K562 (cell line): ENCODE results near the gene NUP214. TPM values are rescaled to one million over a fixed set of nuclear protein-coding genes. Genes with fewer than 3 reads are reported as not detected.
"Not testable (repeated sequence)": the region's sequence is repeated elsewhere in the genome, so short reads cannot be mapped to it uniquely, and the experiment has no call there.

ENCODE experiments used
- ATAC-seq: fragments of 200-7000 bp; cut with Tn5 transposase; 3 replicates; pipeline ENCODE4 v1.9.1; 2020; ENCODE audit warnings: moderate library complexity
- BruUV-seq: library from RNA; stranded (reverse); fragments of 400-500 nt; replicated peaks from 2 replicates; lab custom pipeline; 2021; lab: Mats Ljungman, UMichigan
- CTCF ChIA-PET: fragments of 300-600 bp; formaldehyde crosslinking; extraction: SDS; loops from one replicate; lab custom pipeline; 2021; ENCODE audit warnings: low intra/inter-chr PET ratio; lab: Yijun Ruan, JAX
- POLR2A ChIA-PET: fragments of 300-600, 350-650 bp; sonication (Branson Sonifier 250); formaldehyde crosslinking; extraction: SDS; loops from one replicate; lab custom pipeline; 2021; ENCODE audit warnings: antibody characterized with exemption, inconsistent platforms; lab: Yijun Ruan, JAX
- DNase-seq, 4 experiments: peaks; one replicate each; pipeline versions ENCODE4 v3.0.0 to v3.0.0-alpha.2; 2011 to 2018; ENCODE audit warnings: low spot score in 3 of 4, mixed read lengths in 3 of 4; ENCODE audit errors: extremely low read depth in 1 of 4
- FAIRE-seq: peaks from 2 replicates; lab custom pipeline; 2011; peaks lifted over from hg19 to GRCh38; lab: Jason Lieb, UNC
- H2AFZ ChIP-seq: 2 replicates; pipeline ENCODE4 v1.6.0; 2011; ENCODE audit warnings: low read depth, low read length, control low read depth, inconsistent platforms
- H3K27ac ChIP-seq: fragments of 200-600 bp; 3 replicates; pipeline ENCODE4 v1.8.0; 2011; ENCODE audit warnings: low read depth, mild to moderate bottlenecking, control low read depth, inconsistent platforms, low read length, moderate library complexity, mixed read lengths; ENCODE audit errors: extremely low read depth
- H3K27me3 ChIP-seq, 2 experiments: fragments of 300-600 bp in 1 of 2; 2 replicates in 1 of 2; 3 replicates in 1 of 2; pipeline versions ENCODE4 v1.6.0 to v1.8.0; 2011; ENCODE audit warnings: inconsistent platforms in 2 of 2, low read length in 2 of 2, mild to moderate bottlenecking in 1 of 2, mixed read lengths in 1 of 2, moderate library complexity in 1 of 2; ENCODE audit not compliant: control insufficient read depth in 2 of 2, insufficient read depth in 2 of 2
- H3K36me3 ChIP-seq: fragments of 300-600 bp; 3 replicates; pipeline ENCODE4 v1.8.0; 2011; ENCODE audit warnings: mild to moderate bottlenecking, low read length, inconsistent platforms; ENCODE audit not compliant: control insufficient read depth, insufficient read depth
- H3K4me1 ChIP-seq, 2 experiments: fragments of 200-600 bp in 1 of 2; replicated peaks in 1 of 2; 2 replicates in 1 of 2; 3 replicates in 1 of 2; pipeline versions ENCODE4 v1.5.1 to v1.8.0; 2011; ENCODE audit warnings: inconsistent platforms in 2 of 2, low read length in 2 of 2, mild to moderate bottlenecking in 1 of 2, mixed read lengths in 1 of 2, moderate library complexity in 1 of 2; ENCODE audit not compliant: control insufficient read depth in 2 of 2, insufficient read depth in 2 of 2
- H3K4me2 ChIP-seq: 2 replicates; pipeline ENCODE4 v1.6.1; 2011; ENCODE audit warnings: low read length, control low read depth, inconsistent platforms, mixed read lengths; ENCODE audit not compliant: insufficient read depth
- H3K4me3 ChIP-seq: fragments of 200-600 bp; sonication (generic), shearing (Covaris generic); 2 replicates; pipeline ENCODE4 v1.5.1; 2016; ENCODE audit warnings: control low read depth, inconsistent platforms
- H3K79me2 ChIP-seq: fragments of 200-600 bp; 3 replicates; pipeline ENCODE4 v1.8.0; 2011; ENCODE audit warnings: low read length, inconsistent platforms; ENCODE audit not compliant: control insufficient read depth, insufficient read depth
- H3K9ac ChIP-seq, 2 experiments: 2 replicates each; pipeline versions ENCODE4 v1.6.0 to v1.6.1; 2011; ENCODE audit warnings: low read depth in 2 of 2, low read length in 2 of 2, control low read depth in 1 of 2, inconsistent platforms in 1 of 2, mild to moderate bottlenecking in 1 of 2, mixed read lengths in 1 of 2; ENCODE audit not compliant: insufficient read depth in 1 of 2
- H3K9me1 ChIP-seq: one replicate; pipeline ENCODE4 v1.6.0; 2011; ENCODE audit warnings: inconsistent platforms, mild to moderate bottlenecking, low read length, moderate library complexity; ENCODE audit not compliant: control insufficient read depth, insufficient read depth
- H3K9me3 ChIP-seq: replicated peaks from 2 replicates; pipeline ENCODE4 v1.5.1; 2011; ENCODE audit warnings: low read depth, low read length, inconsistent platforms; ENCODE audit not compliant: control insufficient read depth, insufficient read depth
- H4K20me1 ChIP-seq: replicated peaks from 2 replicates; pipeline ENCODE4 v1.6.1; 2011; ENCODE audit warnings: low read length, inconsistent platforms, mixed read lengths; ENCODE audit not compliant: control insufficient read depth, insufficient read depth
- CHD2 ChIP-seq: IDR thresholded peaks from 2 replicates; pipeline ENCODE4 v1.6.1; 2011; ENCODE audit warnings: low read depth, low read length
- GABPB1 ChIP-seq: sonication (generic); formaldehyde crosslinking; IDR thresholded peaks from 2 replicates; pipeline ENCODE4 v1.8.0; 2022; ENCODE audit warnings: mild to moderate bottlenecking, missing genetic modification reagents
- HDAC3 ChIP-seq: fragments of 450-650 bp; IDR thresholded peaks from 2 replicates; pipeline ENCODE4 v1.6.1; 2018; ENCODE audit warnings: borderline replicate concordance, mild to moderate bottlenecking, moderate library complexity; ENCODE audit not compliant: partially characterized antibody
- KLF1 ChIP-seq: fragments of 450-650 bp; IDR thresholded peaks from 2 replicates; pipeline ENCODE4 v1.6.1; 2016; ENCODE audit warnings: missing genetic modification characterization, missing compliant biosample characterization
- WGBS: fragments of 100-300 bp; shearing (Covaris generic); methylation state at CpG from one replicate; pipeline ENCODE4 v1.1.6; 2016; ENCODE audit warnings: low coverage, mixed read lengths; ENCODE audit not compliant: insufficient coverage; ENCODE audit errors: missing lambda C conversion rate; 5-methylcytosine and 5-hydroxymethylcytosine counted together
- in situ Hi-C: fragments of 300-500 bp; cut with MboI; formaldehyde crosslinking; loops from 4 replicates; pipeline ENCODE4 v1.15.0; 2018; ENCODE audit warnings: inconsistent platforms, mixed read lengths
- intact Hi-C: fragments of 100-400 bp; cut with micrococcal nuclease; formaldehyde crosslinking; loops from 2 replicates; pipeline ENCODE4 v1.14.2; 2022
- polyA plus RNA-seq, 8 experiments: library from polyadenylated mRNA; depleted of rRNA in 4 of 8; stranded (reverse) in 5 of 8; unstranded in 3 of 8; fragments of >200 nt; fragmentation: Nextera tagmentation in 2 of 8; fragmentation: Illumina TruSeq in 1 of 8; extraction: Ambion mirVana in 2 of 8; extraction: Trizol in 1 of 8; gene quantifications; 2 replicates each; pipeline versions ENCODE4 v1.2.1 to v1.2.3, GENCODE V29; 2011 to 2014; ENCODE audit warnings: inconsistent platforms in 1 of 8, missing spikeins in 1 of 8
- total RNA-seq, 7 experiments: library from RNA; depleted of rRNA in 6 of 7; stranded (reverse); fragments of >200 nt in 6 of 7; fragmentation: Illumina TruSeq in 2 of 7; extraction: Trizol in 2 of 7; gene quantifications; 2 replicates each; pipeline versions ENCODE4 v1.2.1 to v1.2.3, GENCODE V29; 2011 to 2021; ENCODE audit warnings: low replicate concordance in 1 of 7

Gene NUP214
- total and polyA plus RNA-seq, 9 of the 15 experiments (the other 6 are each of a cell fraction or from before 2014, with no cell fraction given): 56.9 to 332 (median 97.1) TPM

DNA sequence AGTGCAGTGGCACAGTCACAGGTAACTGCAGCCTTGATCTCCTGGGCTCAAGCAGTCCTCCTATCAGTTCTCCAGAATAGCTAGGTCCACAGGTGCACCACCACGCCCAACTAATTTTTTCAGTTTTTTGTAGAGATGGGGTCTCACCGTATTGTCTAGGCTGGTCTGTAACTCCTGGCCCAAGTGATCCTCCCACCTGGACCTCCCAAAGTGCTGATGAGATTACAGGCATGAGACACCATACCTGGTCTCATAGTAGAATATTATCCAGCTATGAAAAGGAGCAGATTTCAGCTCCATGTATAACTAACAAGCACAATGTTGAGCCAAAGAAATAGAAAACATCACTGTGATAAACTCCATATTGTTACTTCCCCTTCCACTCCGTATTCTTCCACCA is 81.1 kb downstream of the NUP214 start (continued):
- no peak for TF ChIP-seq CHD2
- TF ChIP-seq KLF1 (tag): no peak
- TF ChIP-seq GABPB1 (CRISPR knock-in tag): no peak
- TF ChIP-seq HDAC3: no peak

DNA sequence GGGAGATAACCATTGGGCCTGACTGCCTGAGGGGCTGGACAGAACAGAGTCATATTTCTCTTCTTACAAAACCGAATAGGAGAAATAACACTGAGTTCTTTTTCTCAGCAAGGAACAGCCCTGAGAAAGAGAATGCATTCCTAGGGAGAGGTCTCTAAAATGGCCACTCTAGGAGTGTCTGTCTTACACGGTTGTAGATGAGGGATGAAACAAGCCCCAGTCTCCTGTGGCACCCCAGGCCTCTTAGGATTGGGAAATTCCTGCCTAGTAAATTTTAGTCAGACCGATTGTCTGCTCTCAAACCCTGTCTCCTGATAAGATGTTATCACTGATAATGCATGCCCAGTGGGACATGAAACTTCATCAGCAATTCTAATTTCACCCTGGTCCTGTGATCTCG is 86.5 kb downstream of the NUP214 start:
- H3K4me2 ChIP-seq, H2AFZ ChIP-seq, FAIRE-seq, intact Hi-C loops, H3K27me3 ChIP-seq, DNase-seq, H4K20me1 ChIP-seq, H3K4me3 ChIP-seq, H3K79me2 ChIP-seq, H3K4me1 ChIP-seq, BruUV-seq, H3K9me3 ChIP-seq, H3K27ac ChIP-seq, H3K9ac ChIP-seq, ATAC-seq, H3K9me1 ChIP-seq: not testable (repeated sequence)
- in situ Hi-C loops: loop anchor here (10.0 kb wide), 1 partner anchor 123 kb away; no protein-coding TSS in a partner anchor
- peaks cover 81% of the 10 kb centered on the region for H3K36me3 ChIP-seq
- 74% methylated on average over 4 of the region's 4 CpGs for WGBS
- ChIA-PET POLR2A (interaction anchor here (0.7 to 11.5 kb wide), 7 partner anchors 7 to 89 kb away, joined by 3 to 156 read pairs (median 5); partner anchors contain the start of gene NUP214), CTCF (interaction anchor here (0.7 kb wide), 1 partner anchor 20 kb away, joined by 3 read pairs; no protein-coding TSS in a partner anchor)
